Epithelial cell of esophagus (primary cell): ENCODE results near the gene ARSG.

Experiments used
- DNase-seq: peaks from one replicate; pipeline ENCODE4 v3.0.0; 2010; ENCODE audit warnings: low read depth
- H3K4me3 ChIP-seq: 2 replicates; pipeline ENCODE4 v1.5.1; 2011; ENCODE audit warnings: mild to moderate bottlenecking, low read length, control low read depth
- CTCF ChIP-seq: IDR thresholded peaks from 2 replicates; pipeline ENCODE4 v1.5.1; 2011; ENCODE audit warnings: low read depth, mild to moderate bottlenecking, low read length, control low read depth, inconsistent platforms; ENCODE audit not compliant: insufficient read depth; ENCODE audit errors: missing control alignments

ARSG gene

GRCh38 chr17:68295086-68295485 lies 3.8 kb downstream of the ARSG start:
- no peak overlapping the region for H3K4me3 ChIP-seq
- TF ChIP-seq CTCF = no peak
- no peak for DNase-seq

DNA sequence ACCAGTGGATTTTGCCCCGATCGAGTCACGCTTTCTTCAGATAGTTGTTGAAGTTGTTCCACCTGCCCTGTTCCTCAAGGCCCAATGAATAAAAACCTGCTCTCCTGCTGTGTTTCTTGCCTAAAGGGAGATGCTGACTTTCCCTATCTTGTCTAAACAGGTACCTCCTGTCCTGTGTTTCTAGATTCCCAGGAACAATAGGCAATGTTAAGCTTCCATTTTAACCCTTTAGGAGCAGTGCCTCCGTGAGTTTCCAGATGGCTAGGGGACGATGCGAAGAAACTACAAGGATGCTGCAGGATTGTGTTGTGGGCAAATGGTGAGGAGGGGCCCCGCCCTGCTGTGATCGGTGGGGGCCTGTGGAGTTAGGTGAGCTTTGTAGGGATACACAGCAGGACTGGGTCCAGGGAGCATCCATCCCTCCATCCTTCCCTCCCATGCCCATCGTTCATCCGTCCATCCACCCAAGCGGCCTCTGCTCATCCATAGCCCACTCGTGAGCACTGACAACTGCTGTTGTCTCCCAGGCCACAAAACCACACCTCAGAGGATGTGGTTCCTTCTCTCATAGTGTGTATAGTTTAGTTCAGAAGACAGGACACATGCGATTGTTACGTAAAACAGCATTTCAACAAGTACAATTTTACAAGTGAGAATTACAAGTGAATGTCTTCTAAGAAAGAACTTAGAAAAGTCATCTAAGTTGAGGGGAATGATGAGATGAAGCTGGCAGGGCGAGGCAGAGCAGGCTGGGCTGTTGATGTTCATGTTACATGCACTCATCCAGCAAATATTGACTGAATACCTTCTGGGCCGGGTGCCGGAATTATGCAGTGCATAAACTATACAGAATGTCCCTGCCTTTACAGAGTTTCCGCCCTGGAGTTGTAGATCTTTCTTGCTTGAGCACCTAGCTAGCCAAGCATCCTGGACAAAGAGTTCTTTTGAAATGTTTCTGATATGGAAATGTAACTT lies 5.2 kb downstream of the ARSG start:
- DNase-seq = peak; percentile 67
- no peak for TF ChIP-seq CTCF
- no peak overlapping the region for H3K4me3 ChIP-seq

DNA sequence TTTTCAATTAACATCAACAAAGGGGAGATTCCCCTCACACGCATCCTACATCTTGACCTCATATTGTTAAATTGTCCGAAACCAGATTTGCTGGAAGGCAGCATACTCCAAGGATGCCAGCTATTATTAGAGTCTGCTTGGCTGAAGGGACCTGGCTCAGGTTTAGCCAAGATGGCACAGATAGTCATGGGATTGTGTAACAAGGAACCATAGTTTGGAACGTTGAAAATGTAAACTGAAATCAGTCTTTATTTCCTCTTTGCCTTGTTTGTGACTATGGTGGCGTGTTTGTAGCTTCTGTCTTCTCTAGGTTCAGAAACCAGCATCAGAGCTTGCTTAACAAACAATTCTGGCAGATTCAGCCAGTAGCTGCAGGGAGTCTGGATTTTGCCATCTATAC lies 5.9 kb downstream of the ARSG start:
- DNase-seq = no peak
- TF ChIP-seq CTCF = no peak
- H3K4me3 ChIP-seq = no peak overlapping the region

DNA sequence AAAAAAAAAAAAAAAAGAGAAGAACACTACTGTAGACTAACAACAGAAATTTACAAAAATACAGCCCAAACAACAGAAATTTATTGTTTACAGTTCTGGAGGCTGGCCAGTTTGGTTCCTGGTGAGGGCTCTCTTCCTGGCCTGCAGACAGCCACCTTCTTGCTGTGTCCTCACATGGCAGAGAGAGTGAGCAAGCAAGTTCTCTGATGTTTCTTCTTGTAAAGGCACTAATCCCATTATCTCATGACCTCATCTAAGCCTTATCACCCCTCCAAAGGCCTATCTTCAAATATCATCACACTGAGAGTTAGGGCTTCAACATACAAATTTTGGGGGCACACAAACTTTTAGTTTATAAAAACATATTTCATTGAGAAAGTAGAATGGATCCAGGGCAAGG lies 7.3 kb downstream of the ARSG start:
- no peak for DNase-seq
- H3K4me3 ChIP-seq = no peak overlapping the region
- TF ChIP-seq CTCF = no peak

GRCh38 chr17:68299817-68300216 lies 8.5 kb downstream of the ARSG start:
- DNase-seq = no peak
- no peak overlapping the region for H3K4me3 ChIP-seq
- no peak for TF ChIP-seq CTCF

GRCh38 chr17:68301438-68301959 lies 10.2 kb downstream of the ARSG start:
- DNase-seq = no peak
- H3K4me3 ChIP-seq = no peak overlapping the region
- TF ChIP-seq CTCF = no peak
